ENCODE data around the gene PLXNB2.

PLXNB2 gene

GRCh38 chr22:50260801-50261614, 46.4 kb downstream of the PLXNB2 start:
- no peak for TF ChIP-seq EZH2phosphoT487 (IDR thresholded peaks at IDR 0.05; ENCODE audit: borderline replicate concordance, low read length)
- no peak for TF ChIP-seq CTCF (IDR thresholded peaks at IDR 0.05; ENCODE audit: low read depth, low read length, poor library complexity, severe bottlenecking)
- H3F3A ChIP-seq (ENCODE audit: control insufficient read depth, insufficient read depth) = no peaks in the 10 kb centered on the region
- H3K4me1 ChIP-seq (ENCODE audit: control insufficient read depth, low read length) = peaks cover 27% of the 10 kb centered on the region
- H3K36me3 ChIP-seq (ENCODE audit: control insufficient read depth, low read length) = peaks cover 33% of the 10 kb centered on the region
- peak overlapping the region; percentile 17; the same call in 1 of the 2 replicates for H3K27ac ChIP-seq (ENCODE audit: low read depth, low read length)
- H4K20me1 ChIP-seq (ENCODE audit: control insufficient read depth, insufficient read depth, low read depth, low read length) = 0 out of 2 replicates have a peak, but pooled peaks cover 3% of the 10 kb centered on the region
- H3K79me2 ChIP-seq (ENCODE audit: control insufficient read depth, low read length) = peaks cover 31% of the 10 kb centered on the region
- H3K4me2 ChIP-seq (ENCODE audit: low read length) = peak overlapping the region; percentile 94
- H3K9me2 ChIP-seq (replicated peaks; ENCODE audit: control insufficient read depth, low read length) = no peaks in the 10 kb centered on the region
- no peaks in the 10 kb centered on the region for H3K27me3 ChIP-seq (ENCODE audit: control insufficient read depth, low read length)
- H3K9me3 ChIP-seq (ENCODE audit: control insufficient read depth, insufficient read depth, low read length) = no peaks in the 10 kb centered on the region
- peak overlapping the region; percentile 94 for H3K4me3 ChIP-seq (ENCODE audit: low read length)

GRCh38 chr22:50260434-50260800, 47.0 kb downstream of the PLXNB2 start:
- H4K20me1 ChIP-seq (ENCODE audit: control insufficient read depth, insufficient read depth, low read depth, low read length) = 0 out of 2 replicates have a peak, but pooled peaks cover 3% of the 10 kb centered on the region
- peaks cover 31% of the 10 kb centered on the region for H3K79me2 ChIP-seq (ENCODE audit: control insufficient read depth, low read length)
- peak overlapping the region; percentile 94 for H3K4me2 ChIP-seq (ENCODE audit: low read length)
- H3K4me1 ChIP-seq (ENCODE audit: control insufficient read depth, low read length) = peaks cover 27% of the 10 kb centered on the region
- H3K27me3 ChIP-seq (ENCODE audit: control insufficient read depth, low read length) = no peaks in the 10 kb centered on the region
- 0 out of 2 replicates have a peak overlapping the region, but pooled peaks have one; percentile 17 for H3K27ac ChIP-seq (ENCODE audit: low read depth, low read length)
- no peaks in the 10 kb centered on the region for H3K9me2 ChIP-seq (replicated peaks; ENCODE audit: control insufficient read depth, low read length)
- H3K36me3 ChIP-seq (ENCODE audit: control insufficient read depth, low read length) = peaks cover 38% of the 10 kb centered on the region
- peak overlapping the region; percentile 94 for H3K4me3 ChIP-seq (ENCODE audit: low read length)
- no peaks in the 10 kb centered on the region for H3F3A ChIP-seq (ENCODE audit: control insufficient read depth, insufficient read depth)
- TF ChIP-seq EZH2phosphoT487 (IDR thresholded peaks at IDR 0.05; ENCODE audit: borderline replicate concordance, low read length) (no peak), CTCF (IDR thresholded peaks at IDR 0.05; ENCODE audit: low read depth, low read length, poor library complexity, severe bottlenecking) (no peak)
- H3K9me3 ChIP-seq (ENCODE audit: control insufficient read depth, insufficient read depth, low read length) = no peaks in the 10 kb centered on the region

- Histone ChIP-seq H3K9me3 (ENCODE audit: control insufficient read depth, insufficient read depth, low read length) (no peaks in the 10 kb centered on the region), H3K27me3 (ENCODE audit: control insufficient read depth, low read length) (no peaks in the 10 kb centered on the region), H3K9me2 (replicated peaks; ENCODE audit: control insufficient read depth, low read length) (no peaks in the 10 kb centered on the region), H3K4me1 (ENCODE audit: control insufficient read depth, low read length) (peaks cover 23% of the 10 kb centered on the region), H3K27ac (ENCODE audit: low read depth, low read length) (no peak overlapping the region), H4K20me1 (ENCODE audit: control insufficient read depth, insufficient read depth, low read depth, low read length) (0 out of 2 replicates have a peak, but pooled peaks cover 3% of the 10 kb centered on the region), H3K4me3 (ENCODE audit: low read length) (no peak overlapping the region), H3F3A (ENCODE audit: control insufficient read depth, insufficient read depth) (no peaks in the 10 kb centered on the region), H3K79me2 (ENCODE audit: control insufficient read depth, low read length) (peaks cover 31% of the 10 kb centered on the region), H3K4me2 (ENCODE audit: low read length) (no peak overlapping the region), H3K36me3 (ENCODE audit: control insufficient read depth, low read length) (peaks cover 38% of the 10 kb centered on the region)
- TF ChIP-seq CTCF (IDR thresholded peaks at IDR 0.05; ENCODE audit: low read depth, low read length, poor library complexity, severe bottlenecking) (no peak), EZH2phosphoT487 (IDR thresholded peaks at IDR 0.05; ENCODE audit: borderline replicate concordance, low read length) (no peak)
Measured at GRCh38 chr22:50259302-50259701, 48.1 kb downstream of the PLXNB2 start.
